ENCODE measurements around the gene URM1. TPM values are rescaled to one million over a fixed set of nuclear protein-coding genes. Genes with fewer than 3 reads are reported as not detected.

The URM1 gene
- total RNA-seq, 1 donor from 2014 or later, result 62.6 TPM

GRCh38 chr9:128349772-128350171, 21.4 kb upstream of the URM1 start:
- TF ChIP-seq, protein P1, sequence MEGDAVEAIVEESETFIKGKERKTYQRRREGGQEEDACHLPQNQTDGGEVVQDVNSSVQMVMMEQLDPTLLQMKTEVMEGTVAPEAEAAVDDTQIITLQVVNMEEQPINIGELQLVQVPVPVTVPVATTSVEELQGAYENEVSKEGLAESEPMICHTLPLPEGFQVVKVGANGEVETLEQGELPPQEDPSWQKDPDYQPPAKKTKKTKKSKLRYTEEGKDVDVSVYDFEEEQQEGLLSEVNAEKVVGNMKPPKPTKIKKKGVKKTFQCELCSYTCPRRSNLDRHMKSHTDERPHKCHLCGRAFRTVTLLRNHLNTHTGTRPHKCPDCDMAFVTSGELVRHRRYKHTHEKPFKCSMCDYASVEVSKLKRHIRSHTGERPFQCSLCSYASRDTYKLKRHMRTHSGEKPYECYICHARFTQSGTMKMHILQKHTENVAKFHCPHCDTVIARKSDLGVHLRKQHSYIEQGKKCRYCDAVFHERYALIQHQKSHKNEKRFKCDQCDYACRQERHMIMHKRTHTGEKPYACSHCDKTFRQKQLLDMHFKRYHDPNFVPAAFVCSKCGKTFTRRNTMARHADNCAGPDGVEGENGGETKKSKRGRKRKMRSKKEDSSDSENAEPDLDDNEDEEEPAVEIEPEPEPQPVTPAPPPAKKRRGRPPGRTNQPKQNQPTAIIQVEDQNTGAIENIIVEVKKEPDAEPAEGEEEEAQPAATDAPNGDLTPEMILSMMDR (IDR thresholded peaks at IDR 0.05; ENCODE audit: partially characterized antibody, unreplicated experiment), result no peak
- Mint-ChIP-seq H3K27me3 (ENCODE audit: unreplicated experiment) (peaks cover 4% of the 10 kb centered on the region), H3K4me1 (ENCODE audit: low read depth, unreplicated experiment) (no peaks in the 10 kb centered on the region), H3K27ac (ENCODE audit: unreplicated experiment) (no peak overlapping the region), H3K4me3 (ENCODE audit: unreplicated experiment) (no peak overlapping the region), H3K9me3 (ENCODE audit: unreplicated experiment) (peaks cover 2% of the 10 kb centered on the region), H3K36me3 (ENCODE audit: unreplicated experiment) (no peaks in the 10 kb centered on the region)
- DNase-seq, result no peak

DNA sequence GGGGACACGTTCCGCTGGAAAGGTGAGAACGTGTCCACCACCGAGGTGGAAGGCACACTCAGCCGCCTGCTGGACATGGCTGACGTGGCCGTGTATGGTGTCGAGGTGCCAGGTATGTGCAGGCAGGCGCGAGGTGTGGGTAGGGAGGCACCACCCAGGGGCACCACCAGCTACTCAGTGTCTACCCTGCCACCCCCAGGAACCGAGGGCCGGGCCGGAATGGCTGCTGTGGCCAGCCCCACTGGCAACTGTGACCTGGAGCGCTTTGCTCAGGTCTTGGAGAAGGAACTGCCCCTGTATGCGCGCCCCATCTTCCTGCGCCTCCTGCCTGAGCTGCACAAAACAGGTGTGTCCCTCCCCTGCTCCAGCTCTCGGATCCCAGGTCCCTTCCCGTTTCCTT, 15.7 kb upstream of the URM1 start:
- TF ChIP-seq, protein P1 (IDR thresholded peaks at IDR 0.05; ENCODE audit: partially characterized antibody, unreplicated experiment), result no peak
- no peak for DNase-seq
- Mint-ChIP-seq H3K27ac (ENCODE audit: unreplicated experiment) (no peak overlapping the region), H3K9me3 (ENCODE audit: unreplicated experiment) (peaks cover 2% of the 10 kb centered on the region), H3K27me3 (ENCODE audit: unreplicated experiment) (peaks cover 4% of the 10 kb centered on the region), H3K36me3 (ENCODE audit: unreplicated experiment) (peaks cover 4% of the 10 kb centered on the region), H3K4me1 (ENCODE audit: low read depth, unreplicated experiment) (no peaks in the 10 kb centered on the region), H3K4me3 (ENCODE audit: unreplicated experiment) (no peak overlapping the region)

- DNase-seq, result no peak
- peaks cover 3% of the 10 kb centered on the region for H3K4me1 Mint-ChIP-seq (ENCODE audit: low read depth, unreplicated experiment)
- peaks cover 6% of the 10 kb centered on the region for H3K27me3 Mint-ChIP-seq (ENCODE audit: unreplicated experiment)
- no peak overlapping the region for H3K27ac Mint-ChIP-seq (ENCODE audit: unreplicated experiment)
- H3K4me3 Mint-ChIP-seq (ENCODE audit: unreplicated experiment), result no peak overlapping the region
- TF ChIP-seq, protein P1 (IDR thresholded peaks at IDR 0.05; ENCODE audit: partially characterized antibody, unreplicated experiment), result no peak
- H3K9me3 Mint-ChIP-seq (ENCODE audit: unreplicated experiment), result peaks cover 5% of the 10 kb centered on the region
- peaks cover 4% of the 10 kb centered on the region for H3K36me3 Mint-ChIP-seq (ENCODE audit: unreplicated experiment)
Measured at GRCh38 chr9:128358090-128358489, 13.1 kb upstream of the URM1 start.

GRCh38 chr9:128358861-128359260, 12.3 kb upstream of the URM1 start:
- TF ChIP-seq, protein P1 (IDR thresholded peaks at IDR 0.05; ENCODE audit: partially characterized antibody, unreplicated experiment), result no peak
- Mint-ChIP-seq H3K27ac (ENCODE audit: unreplicated experiment) (no peak overlapping the region), H3K9me3 (ENCODE audit: unreplicated experiment) (peaks cover 5% of the 10 kb centered on the region), H3K36me3 (ENCODE audit: unreplicated experiment) (peaks cover 4% of the 10 kb centered on the region), H3K27me3 (ENCODE audit: unreplicated experiment) (peaks cover 6% of the 10 kb centered on the region), H3K4me1 (ENCODE audit: low read depth, unreplicated experiment) (peaks cover 3% of the 10 kb centered on the region), H3K4me3 (ENCODE audit: unreplicated experiment) (no peak overlapping the region)
- no peak for DNase-seq

- H3K36me3 Mint-ChIP-seq (ENCODE audit: unreplicated experiment), result peaks cover 4% of the 10 kb centered on the region
- H3K9me3 Mint-ChIP-seq (ENCODE audit: unreplicated experiment), result peaks cover 11% of the 10 kb centered on the region
- no peak for DNase-seq
- peaks cover 9% of the 10 kb centered on the region for H3K27me3 Mint-ChIP-seq (ENCODE audit: unreplicated experiment)
- no peak overlapping the region for H3K4me3 Mint-ChIP-seq (ENCODE audit: unreplicated experiment)
- peak overlapping the region; percentile 78 for H3K27ac Mint-ChIP-seq (ENCODE audit: unreplicated experiment)
- H3K4me1 Mint-ChIP-seq (ENCODE audit: low read depth, unreplicated experiment), result peaks cover 8% of the 10 kb centered on the region
- TF ChIP-seq, protein P1 (IDR thresholded peaks at IDR 0.05; ENCODE audit: partially characterized antibody, unreplicated experiment), result no peak
Measured at GRCh38 chr9:128360826-128361225, 10.3 kb upstream of the URM1 start.
